ENCODE data around the gene SPATA6L. TPM values are rescaled to one million over a fixed set of nuclear protein-coding genes. Genes with fewer than 3 reads are reported as not detected.

Gene SPATA6L
- total and polyA plus RNA-seq, 9 of the 15 experiments (the other 6 are each of a cell fraction or from before 2014, with no cell fraction given) = 0.03 to 1.00 (median 0.08) TPM; not detected in 4

- ChIA-PET CTCF (ENCODE audit: low intra/inter-chr PET ratio) (no interaction called here), POLR2A (interaction anchor here (1.2 to 1.5 kb wide), 2 partner anchors 29 to 30 kb away, joined by 4 read pairs; no protein-coding TSS in a partner anchor)
- Histone ChIP-seq H4K20me1 (replicated peaks; ENCODE audit: control insufficient read depth, insufficient read depth, low read length) (no peaks in the 10 kb centered on the region; the same call in 1 of the 2 replicates), H3K36me3 (ENCODE audit: control insufficient read depth, insufficient read depth, low read length) (no peaks in the 10 kb centered on the region), H3K4me3 (no peak overlapping the region), H3K27ac (ENCODE audit: extremely low read depth, low read depth, low read length) (no peak overlapping the region), H3K9me3 (replicated peaks; ENCODE audit: control insufficient read depth, insufficient read depth, low read depth, low read length) (no peaks in the 10 kb centered on the region), H3K4me2 (ENCODE audit: insufficient read depth, low read length) (no peak overlapping the region), H2AFZ (ENCODE audit: low read depth, low read length) (no peak overlapping the region), H3K9ac (ENCODE audit: insufficient read depth in 1 of 2, low read depth in 2 of 2, low read length in 2 of 2) (no peak overlapping the region), H3K9me1 (ENCODE audit: control insufficient read depth, insufficient read depth, low read length) (no peaks in the 10 kb centered on the region), H3K4me1 (replicated peaks in 1 of 2; ENCODE audit: control insufficient read depth in 2 of 2, insufficient read depth in 2 of 2, low read length in 2 of 2) (no peaks in the 10 kb centered on the region), H3K27me3 (ENCODE audit: control insufficient read depth in 2 of 2, insufficient read depth in 2 of 2, low read length in 2 of 2) (peaks cover 3 to 17% of the 10 kb centered on the region in 2 experiments; a peak in 3 of 5 replicates), H3K79me2 (ENCODE audit: control insufficient read depth, insufficient read depth, low read length) (no peaks in the 10 kb centered on the region)
- intact Hi-C loops (cut with micrococcal nuclease) = no loop called here
- no peak for ATAC-seq
- FAIRE-seq = no peak
- BruUV-seq (replicated peaks) = no TSS peak
- WGBS (ENCODE audit: insufficient coverage, low coverage, missing lambda C conversion rate) = 5% methylated on average over 7 of the region's 7 CpGs
- no peak for DNase-seq (ENCODE audit: extremely low read depth in 1 of 4, low spot score in 3 of 4)
- in situ Hi-C loops (cut with MboI) = no loop called here
- TF ChIP-seq NONO (IDR thresholded peaks at IDR 0.05; ENCODE audit: low read depth in 2 of 2, low read length in 1 of 2) (no peak), ZNF134 (CRISPR knock-in tag; conservative IDR thresholded peaks at IDR 0.05) (no peak), RFX5 (IDR thresholded peaks at IDR 0.05; ENCODE audit: low read depth, low read length) (no peak), MAZ (CRISPR knock-in tag; conservative IDR thresholded peaks at IDR 0.05 in 1 of 2, IDR thresholded peaks at IDR 0.05 in 1 of 2) (no peak), ATF4 (CRISPR knock-in tag; IDR thresholded peaks at IDR 0.05) (no peak), ZBTB33 (CRISPR knock-in tag; IDR thresholded peaks at IDR 0.05) (no peak), ARHGAP35 (IDR thresholded peaks at IDR 0.05; ENCODE audit: partially characterized antibody) (no peak), MED1 (CRISPR knock-in tag; IDR thresholded peaks at IDR 0.05; ENCODE audit: borderline replicate concordance) (no peak), ZNF146 (CRISPR knock-in tag; IDR thresholded peaks at IDR 0.05; ENCODE audit: unreplicated experiment) (no peak), MCM2 (IDR thresholded peaks at IDR 0.05; ENCODE audit: low read depth) (no peak), L3MBTL2 (IDR thresholded peaks at IDR 0.05) (no peak), XRCC5 (IDR thresholded peaks at IDR 0.05; ENCODE audit: low read depth, low read length) (no peak), XRCC3 (IDR thresholded peaks at IDR 0.05) (no peak), PYGO2 (tag; IDR thresholded peaks at IDR 0.05) (no peak)
- TF ChIP-seq, protein P1, sequence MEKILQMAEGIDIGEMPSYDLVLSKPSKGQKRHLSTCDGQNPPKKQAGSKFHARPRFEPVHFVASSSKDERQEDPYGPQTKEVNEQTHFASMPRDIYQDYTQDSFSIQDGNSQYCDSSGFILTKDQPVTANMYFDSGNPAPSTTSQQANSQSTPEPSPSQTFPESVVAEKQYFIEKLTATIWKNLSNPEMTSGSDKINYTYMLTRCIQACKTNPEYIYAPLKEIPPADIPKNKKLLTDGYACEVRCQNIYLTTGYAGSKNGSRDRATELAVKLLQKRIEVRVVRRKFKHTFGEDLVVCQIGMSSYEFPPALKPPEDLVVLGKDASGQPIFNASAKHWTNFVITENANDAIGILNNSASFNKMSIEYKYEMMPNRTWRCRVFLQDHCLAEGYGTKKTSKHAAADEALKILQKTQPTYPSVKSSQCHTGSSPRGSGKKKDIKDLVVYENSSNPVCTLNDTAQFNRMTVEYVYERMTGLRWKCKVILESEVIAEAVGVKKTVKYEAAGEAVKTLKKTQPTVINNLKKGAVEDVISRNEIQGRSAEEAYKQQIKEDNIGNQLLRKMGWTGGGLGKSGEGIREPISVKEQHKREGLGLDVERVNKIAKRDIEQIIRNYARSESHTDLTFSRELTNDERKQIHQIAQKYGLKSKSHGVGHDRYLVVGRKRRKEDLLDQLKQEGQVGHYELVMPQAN (IDR thresholded peaks at IDR 0.05; ENCODE audit: borderline replicate concordance) = no peak
- TF ChIP-seq, protein P2, sequence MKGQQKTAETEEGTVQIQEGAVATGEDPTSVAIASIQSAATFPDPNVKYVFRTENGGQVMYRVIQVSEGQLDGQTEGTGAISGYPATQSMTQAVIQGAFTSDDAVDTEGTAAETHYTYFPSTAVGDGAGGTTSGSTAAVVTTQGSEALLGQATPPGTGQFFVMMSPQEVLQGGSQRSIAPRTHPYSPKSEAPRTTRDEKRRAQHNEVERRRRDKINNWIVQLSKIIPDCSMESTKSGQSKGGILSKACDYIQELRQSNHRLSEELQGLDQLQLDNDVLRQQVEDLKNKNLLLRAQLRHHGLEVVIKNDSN (CRISPR knock-in tag; IDR thresholded peaks at IDR 0.05) = no peak
- TF ChIP-seq, protein P3, sequence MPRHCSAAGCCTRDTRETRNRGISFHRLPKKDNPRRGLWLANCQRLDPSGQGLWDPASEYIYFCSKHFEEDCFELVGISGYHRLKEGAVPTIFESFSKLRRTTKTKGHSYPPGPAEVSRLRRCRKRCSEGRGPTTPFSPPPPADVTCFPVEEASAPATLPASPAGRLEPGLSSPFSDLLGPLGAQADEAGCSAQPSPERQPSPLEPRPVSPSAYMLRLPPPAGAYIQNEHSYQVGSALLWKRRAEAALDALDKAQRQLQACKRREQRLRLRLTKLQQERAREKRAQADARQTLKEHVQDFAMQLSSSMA (CRISPR knock-in tag; IDR thresholded peaks at IDR 0.05) = no peak
These were observed 91.5 kb downstream of the SPATA6L start for GRCh38 chr9:4574657-4575243.

Data from K562 (cell line).